PC-9 (cell line): ENCODE measurements around the gene UPK1B. TPM values are rescaled to one million over a fixed set of nuclear protein-coding genes. Genes with fewer than 3 reads are reported as not detected.

Source experiments
- BruUV-seq: library from RNA; stranded (reverse); fragments of 400-500 nt; replicated peaks from 2 replicates; lab custom pipeline; 2021; lab: Mats Ljungman, UMichigan
- CTCF ChIA-PET: fragments of 300-600 bp; sonication (Branson Sonifier 250); formaldehyde crosslinking; loops from one replicate; lab custom pipeline; 2022; ENCODE audit warnings: antibody characterized with exemption; lab: Charles Lee
- POLR2A ChIA-PET: fragments of 300-600 bp; sonication (Branson Sonifier 250); formaldehyde crosslinking; loops from one replicate; lab custom pipeline; 2022; ENCODE audit warnings: antibody characterized with exemption; ENCODE audit not compliant: unreplicated experiment; lab: Charles Lee
- DNase-seq, 2 experiments: peaks; one replicate each; pipeline versions ENCODE4 v3.0.0 to v3.0.0-alpha.2; 2015 to 2022; ENCODE audit warnings: mixed read lengths in 1 of 2
- H2AFZ ChIP-seq: fragments of 200-600 bp; sonication (generic); 2 replicates; pipeline ENCODE4 v1.8.1; 2017; ENCODE audit warnings: antibody characterized with exemption
- H3F3A ChIP-seq: fragments of 200-600 bp; sonication (generic); 2 replicates; pipeline ENCODE4 v1.8.1; 2017; ENCODE audit warnings: antibody characterized with exemption, mild to moderate bottlenecking, low read depth; ENCODE audit not compliant: insufficient read depth
- H3K27ac ChIP-seq: fragments of 200-600 bp; sonication (generic); 2 replicates; pipeline ENCODE4 v1.6.1; 2016; ENCODE audit warnings: mixed run types
- H3K27me3 ChIP-seq: fragments of 200-600 bp; sonication (generic); 2 replicates; pipeline ENCODE4 v1.6.1; 2016; ENCODE audit warnings: low read depth, mixed run types; ENCODE audit not compliant: insufficient read depth
- H3K36me3 ChIP-seq: fragments of 200-600 bp; sonication (generic); 2 replicates; pipeline ENCODE4 v1.6.1; 2016; ENCODE audit warnings: low read depth, mixed run types
- H3K4me1 ChIP-seq: fragments of 200-600 bp; sonication (generic); replicated peaks from 2 replicates; pipeline ENCODE4 v1.6.1; 2016; ENCODE audit warnings: mixed run types; ENCODE audit not compliant: insufficient read depth
- H3K4me2 ChIP-seq: fragments of 200-600 bp; sonication (generic); 2 replicates; pipeline ENCODE4 v1.6.1; 2017; ENCODE audit warnings: mixed run types
- H3K4me3 ChIP-seq: fragments of 200-600 bp; sonication (generic); 2 replicates; pipeline ENCODE4 v1.6.1; 2016; ENCODE audit warnings: mixed run types
- H3K79me2 ChIP-seq: fragments of 200-600 bp; sonication (generic); 2 replicates; pipeline ENCODE4 v1.6.1; 2017; ENCODE audit warnings: low read depth, mixed run types
- H3K9me2 ChIP-seq: fragments of 200-600 bp; sonication (generic); 2 replicates; pipeline ENCODE4 v1.8.1; 2017; ENCODE audit warnings: mild to moderate bottlenecking; ENCODE audit not compliant: insufficient read depth
- H3K9me3 ChIP-seq: fragments of 200-600 bp; sonication (generic); 2 replicates; pipeline ENCODE4 v1.8.1; 2016; ENCODE audit warnings: low read depth; ENCODE audit not compliant: insufficient read depth
- H4K20me1 ChIP-seq: fragments of 200-600 bp; sonication (generic); 2 replicates; pipeline ENCODE4 v1.8.1; 2017; ENCODE audit not compliant: insufficient read depth
- EZH2 ChIP-seq: fragments of 200-600 bp; sonication (generic); IDR thresholded peaks from 2 replicates; pipeline ENCODE4 v1.8.0; 2017; ENCODE audit warnings: antibody characterized with exemption, low read depth
- intact Hi-C: fragments of 100-400 bp; cut with micrococcal nuclease; formaldehyde crosslinking; loops from one replicate; pipeline ENCODE4 v1.10.0; 2022; ENCODE audit not compliant: unreplicated experiment
- total RNA-seq: library from RNA; stranded (reverse); gene quantifications from 2 replicates; pipeline ENCODE4 v1.2.3, GENCODE V29; 2021
- TF ChIP-seq, protein P1 (sequence below): fragments of 200-600 bp; sonication (generic); conservative IDR thresholded peaks from 2 replicates; pipeline ENCODE4 v1.6.1; 2017; ENCODE audit warnings: mixed run types, antibody characterized with exemption, mild to moderate bottlenecking, moderate library complexity

The UPK1B gene
- total RNA-seq, 1 experiment from 2014 or later: not detected

DNA sequence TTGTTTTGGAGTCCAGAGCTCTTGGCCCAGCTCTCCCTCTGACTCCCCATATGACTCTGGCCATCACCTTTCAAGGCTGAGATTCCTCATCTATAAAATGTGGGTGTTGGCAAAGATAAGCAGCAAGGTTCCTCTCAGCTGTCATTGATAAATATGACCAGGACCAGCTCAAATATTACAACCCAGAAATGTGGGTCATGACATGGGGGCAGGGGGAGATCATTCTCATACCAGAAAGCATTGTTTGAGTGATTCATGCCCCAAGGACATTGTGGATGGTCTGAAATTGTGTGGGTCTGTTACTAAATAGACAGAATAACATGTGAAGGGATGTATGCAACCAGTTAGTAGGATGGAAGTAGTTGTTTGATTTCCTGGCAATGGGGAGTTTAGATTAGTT is 13.9 kb downstream of the UPK1B start:
- POLR2A ChIA-PET: no interaction called here
- no peaks in the 10 kb centered on the region for H3K36me3 ChIP-seq
- no peak overlapping the region for H3K27ac ChIP-seq
- TF ChIP-seq, protein P1, sequence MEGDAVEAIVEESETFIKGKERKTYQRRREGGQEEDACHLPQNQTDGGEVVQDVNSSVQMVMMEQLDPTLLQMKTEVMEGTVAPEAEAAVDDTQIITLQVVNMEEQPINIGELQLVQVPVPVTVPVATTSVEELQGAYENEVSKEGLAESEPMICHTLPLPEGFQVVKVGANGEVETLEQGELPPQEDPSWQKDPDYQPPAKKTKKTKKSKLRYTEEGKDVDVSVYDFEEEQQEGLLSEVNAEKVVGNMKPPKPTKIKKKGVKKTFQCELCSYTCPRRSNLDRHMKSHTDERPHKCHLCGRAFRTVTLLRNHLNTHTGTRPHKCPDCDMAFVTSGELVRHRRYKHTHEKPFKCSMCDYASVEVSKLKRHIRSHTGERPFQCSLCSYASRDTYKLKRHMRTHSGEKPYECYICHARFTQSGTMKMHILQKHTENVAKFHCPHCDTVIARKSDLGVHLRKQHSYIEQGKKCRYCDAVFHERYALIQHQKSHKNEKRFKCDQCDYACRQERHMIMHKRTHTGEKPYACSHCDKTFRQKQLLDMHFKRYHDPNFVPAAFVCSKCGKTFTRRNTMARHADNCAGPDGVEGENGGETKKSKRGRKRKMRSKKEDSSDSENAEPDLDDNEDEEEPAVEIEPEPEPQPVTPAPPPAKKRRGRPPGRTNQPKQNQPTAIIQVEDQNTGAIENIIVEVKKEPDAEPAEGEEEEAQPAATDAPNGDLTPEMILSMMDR: no peak
- DNase-seq: no peak
- H3K27me3 ChIP-seq: no peaks in the 10 kb centered on the region
- H2AFZ ChIP-seq: no peak overlapping the region
- H3K9me3 ChIP-seq: no peaks in the 10 kb centered on the region
- no peak overlapping the region for H3K4me2 ChIP-seq
- CTCF ChIA-PET: interaction anchor here (0.6 kb wide), 1 partner anchor 303 kb away, joined by 3 read pairs; no protein-coding TSS in a partner anchor
- intact Hi-C loops: no loop called here
- H4K20me1 ChIP-seq: no peaks in the 10 kb centered on the region
- no peaks in the 10 kb centered on the region for H3K79me2 ChIP-seq
- no peaks in the 10 kb centered on the region; the same call in 1 of the 2 replicates for H3K9me2 ChIP-seq
- H3K4me1 ChIP-seq: peaks cover 40% of the 10 kb centered on the region
- no peak overlapping the region for H3K4me3 ChIP-seq
- peaks cover 21% of the 10 kb centered on the region; the same call in 1 of the 2 replicates for H3F3A ChIP-seq
- no TSS peak for BruUV-seq

DNA sequence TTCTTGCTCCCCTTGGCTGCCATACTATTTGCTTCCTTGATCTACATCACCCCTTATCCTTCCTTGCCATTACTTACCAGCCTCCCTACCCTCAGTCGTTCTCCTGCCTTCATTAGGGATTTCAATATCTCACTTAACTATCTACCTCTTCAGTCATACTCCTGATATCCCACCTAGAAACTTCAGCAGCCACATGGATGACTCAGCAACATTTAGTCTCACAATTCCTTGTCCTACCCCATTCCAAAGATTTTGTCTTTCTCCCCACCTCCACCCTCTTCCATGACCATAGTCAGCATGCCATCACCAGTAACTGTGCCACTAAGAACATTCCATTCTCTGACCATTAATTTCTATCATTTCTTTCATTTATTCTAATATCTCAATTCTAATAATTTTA is 18.4 kb downstream of the UPK1B start:
- no peaks in the 10 kb centered on the region for H3K79me2 ChIP-seq
- H3K4me1 ChIP-seq: no peaks in the 10 kb centered on the region
- H3K4me2 ChIP-seq: no peak overlapping the region
- H3F3A ChIP-seq: no peaks in the 10 kb centered on the region
- intact Hi-C loops: no loop called here
- H4K20me1 ChIP-seq: no peaks in the 10 kb centered on the region
- no TSS peak for BruUV-seq
- no peak for DNase-seq
- H3K9me3 ChIP-seq: no peaks in the 10 kb centered on the region
- H3K36me3 ChIP-seq: no peaks in the 10 kb centered on the region
- H3K4me3 ChIP-seq: no peak overlapping the region
- no peak overlapping the region for H2AFZ ChIP-seq
- TF ChIP-seq EZH2: no peak
- TF ChIP-seq, protein P1: no peak
- ChIA-PET POLR2A (no interaction called here), CTCF (no interaction called here)
- no peak overlapping the region for H3K27ac ChIP-seq
- H3K27me3 ChIP-seq: no peaks in the 10 kb centered on the region
- H3K9me2 ChIP-seq: no peaks in the 10 kb centered on the region; the same call in 1 of the 2 replicates

DNA sequence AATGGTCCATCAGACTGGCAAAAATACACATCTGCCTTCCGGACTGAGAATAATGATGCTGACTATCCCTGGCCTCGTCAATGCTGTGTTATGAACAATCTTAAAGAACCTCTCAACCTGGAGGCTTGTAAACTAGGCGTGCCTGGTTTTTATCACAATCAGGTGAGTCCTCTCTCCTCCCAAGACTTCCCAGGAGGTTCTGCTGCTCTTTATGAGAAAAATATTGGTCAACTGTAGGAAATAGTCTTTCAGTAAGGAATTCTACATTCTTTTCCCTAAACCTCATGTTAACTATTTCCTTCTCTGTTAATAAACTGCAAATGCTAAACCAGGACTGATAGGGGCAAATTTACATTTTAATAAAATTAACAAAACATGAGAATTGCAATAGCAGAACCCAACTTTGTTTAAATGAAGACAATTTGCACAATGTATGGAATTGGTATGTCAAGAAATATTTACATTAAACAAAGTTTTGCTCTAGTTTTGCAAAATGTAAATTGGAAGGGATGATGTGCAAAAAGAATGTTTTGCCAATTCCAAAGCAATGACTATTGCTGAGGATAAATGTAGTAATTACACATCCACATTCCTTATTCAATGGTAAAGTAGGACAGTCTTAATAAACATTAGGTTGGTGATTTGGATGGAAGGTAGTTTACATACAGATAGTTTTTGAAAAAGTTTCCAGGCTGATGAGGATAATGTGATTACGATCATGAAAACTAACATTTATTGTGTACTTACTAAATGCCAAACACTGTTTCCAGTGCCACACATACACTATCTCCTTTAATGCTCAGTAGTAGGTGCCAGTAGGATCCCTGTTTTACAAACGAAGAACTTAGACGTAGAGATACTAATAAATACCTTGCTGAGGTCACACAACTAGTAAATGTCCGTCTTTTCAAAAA is 21.1 kb downstream of the UPK1B start:
- no peaks in the 10 kb centered on the region for H4K20me1 ChIP-seq
- ChIA-PET CTCF (no interaction called here), POLR2A (no interaction called here)
- BruUV-seq: no TSS peak
- H3K9me3 ChIP-seq: no peaks in the 10 kb centered on the region
- no peaks in the 10 kb centered on the region for H3K9me2 ChIP-seq
- no peak overlapping the region for H3K27ac ChIP-seq
- TF ChIP-seq, protein P1: no peak
- TF ChIP-seq EZH2: no peak
- no peaks in the 10 kb centered on the region for H3K79me2 ChIP-seq
- H2AFZ ChIP-seq: no peak overlapping the region
- DNase-seq: no peak
- H3K4me1 ChIP-seq: no peaks in the 10 kb centered on the region
- H3K4me3 ChIP-seq: no peak overlapping the region
- intact Hi-C loops: loop anchor here (5.0 kb wide), 1 partner anchor 37 kb away; no protein-coding TSS in a partner anchor
- no peaks in the 10 kb centered on the region for H3K36me3 ChIP-seq
- no peaks in the 10 kb centered on the region for H3F3A ChIP-seq
- no peaks in the 10 kb centered on the region for H3K27me3 ChIP-seq
- H3K4me2 ChIP-seq: no peak overlapping the region
